Fibroblast of the aortic adventitia (primary cell): ENCODE data around the gene NINJ1. TPM values are rescaled to one million over a fixed set of nuclear protein-coding genes. Genes with fewer than 3 reads are reported as not detected.

Source experiments
- DNase-seq: peaks from one replicate; pipeline ENCODE4 v3.0.0-alpha.2; 2010; ENCODE audit warnings: low read depth
- H3K4me3 ChIP-seq: 2 replicates; pipeline ENCODE4 v1.5.1; 2011; ENCODE audit warnings: low read depth, mild to moderate bottlenecking, control low read depth, low read length, moderate library complexity
- CTCF ChIP-seq: IDR thresholded peaks from 2 replicates; pipeline ENCODE4 v1.5.1; 2011; ENCODE audit warnings: mild to moderate bottlenecking, low read length, control low read depth, inconsistent platforms; ENCODE audit not compliant: insufficient read depth
- total RNA-seq: library from RNA; depleted of rRNA; stranded (reverse); fragments of >200 nt; gene quantifications from 2 replicates; pipeline ENCODE4 v1.2.3, GENCODE V29; 2012; ENCODE audit warnings: low replicate concordance

The NINJ1 gene, protein sequence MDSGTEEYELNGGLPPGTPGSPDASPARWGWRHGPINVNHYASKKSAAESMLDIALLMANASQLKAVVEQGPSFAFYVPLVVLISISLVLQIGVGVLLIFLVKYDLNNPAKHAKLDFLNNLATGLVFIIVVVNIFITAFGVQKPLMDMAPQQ
- 1.9 and 14.6 TPM in 2 replicates for total RNA-seq

DNA sequence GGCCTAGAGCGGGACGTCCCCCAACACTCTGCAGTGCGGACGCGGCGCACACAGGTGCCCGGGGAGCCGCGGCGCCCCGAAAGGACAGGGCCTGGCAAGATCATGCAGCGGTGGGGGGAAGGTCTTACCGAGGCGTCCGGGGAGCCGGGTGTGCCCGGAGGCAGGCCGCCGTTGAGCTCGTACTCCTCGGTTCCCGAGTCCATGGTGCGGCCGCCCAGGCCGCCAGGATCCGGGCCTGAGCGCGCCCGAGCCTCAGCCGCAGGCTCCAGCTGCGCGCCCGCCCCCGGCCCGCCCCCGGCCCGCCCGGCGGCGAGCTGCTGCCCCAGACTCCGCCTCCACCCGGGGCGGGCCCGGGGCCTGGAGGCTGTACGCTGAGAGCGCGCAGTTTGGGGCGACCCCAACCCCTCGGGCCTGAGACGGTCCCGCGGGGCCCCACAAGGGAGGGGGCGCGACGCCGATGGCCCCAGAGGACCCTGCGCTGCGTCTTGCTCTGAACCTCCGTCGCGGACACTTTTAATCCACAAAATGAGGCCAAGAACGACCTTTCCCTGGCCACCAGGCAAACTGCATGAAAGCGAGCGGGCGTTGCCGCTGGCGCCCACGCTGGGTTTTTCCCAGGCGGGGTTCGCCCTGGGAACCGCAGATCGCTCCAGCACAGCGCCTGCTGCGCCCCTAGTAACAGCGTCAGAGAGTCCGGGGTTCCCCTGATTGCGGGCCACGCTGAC is at the start of gene NINJ1:
TSS of gene NINJ1 (minus strand) at position 237 of the 725 bp plus-strand sequence. CDS start at position 203, 34 bp downstream.
- TF ChIP-seq CTCF: peak; percentile 9
- DNase-seq: peak; percentile 71
- H3K4me3 ChIP-seq: peak within 1 kb of the TSS; percentile 79

- TF ChIP-seq CTCF: no peak
- no peak overlapping the region for H3K4me3 ChIP-seq
- no peak for DNase-seq
These were observed 49.1 kb upstream of the NINJ1 start for GRCh38 chr9:93183131-93183662.

GRCh38 chr9:93182572-93182971 is 48.5 kb upstream of the NINJ1 start:
- no peak overlapping the region for H3K4me3 ChIP-seq
- no peak for DNase-seq
- TF ChIP-seq CTCF: no peak

DNA sequence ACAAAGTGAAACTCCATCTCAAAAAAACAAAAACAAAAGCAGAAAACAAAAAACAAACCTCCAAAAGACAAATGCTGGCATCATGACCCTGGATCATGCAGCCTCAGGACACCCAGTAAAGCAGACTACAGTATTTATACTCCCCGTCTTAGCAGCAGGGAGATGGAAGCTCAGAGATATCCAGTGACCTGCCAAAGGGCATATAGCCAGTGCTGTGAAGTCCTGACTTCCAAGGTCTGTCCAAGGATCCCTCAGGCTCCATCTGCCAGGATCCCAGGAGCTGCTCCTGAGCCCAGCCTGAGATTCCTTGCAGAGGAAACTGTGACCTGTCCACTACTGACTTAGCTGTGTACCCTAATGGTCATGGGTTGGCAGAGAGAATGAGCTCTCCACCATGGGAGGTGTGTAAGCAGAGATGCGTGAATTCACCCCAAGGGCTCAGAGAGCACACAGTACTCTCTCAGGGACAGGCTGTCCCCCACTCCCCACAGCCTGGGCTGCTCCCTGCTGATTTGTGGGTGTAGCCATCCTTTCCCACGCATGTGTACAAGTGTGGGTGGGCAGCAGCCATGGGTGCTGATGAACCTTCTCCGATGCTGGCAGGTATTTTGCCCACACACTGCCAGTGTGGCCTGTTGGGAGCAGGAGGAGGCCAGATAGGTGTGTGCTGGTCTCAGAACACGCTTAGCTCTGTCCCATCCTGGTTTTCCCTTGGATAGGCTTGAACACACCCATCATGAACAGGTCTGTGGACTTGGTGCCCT is 47.8 kb upstream of the NINJ1 start:
- no peak for DNase-seq
- no peak overlapping the region for H3K4me3 ChIP-seq
- TF ChIP-seq CTCF: no peak

- no peak for DNase-seq
- no peak for TF ChIP-seq CTCF
- H3K4me3 ChIP-seq: no peak overlapping the region
These were observed 46.9 kb upstream of the NINJ1 start for GRCh38 chr9:93180938-93181337.

DNA sequence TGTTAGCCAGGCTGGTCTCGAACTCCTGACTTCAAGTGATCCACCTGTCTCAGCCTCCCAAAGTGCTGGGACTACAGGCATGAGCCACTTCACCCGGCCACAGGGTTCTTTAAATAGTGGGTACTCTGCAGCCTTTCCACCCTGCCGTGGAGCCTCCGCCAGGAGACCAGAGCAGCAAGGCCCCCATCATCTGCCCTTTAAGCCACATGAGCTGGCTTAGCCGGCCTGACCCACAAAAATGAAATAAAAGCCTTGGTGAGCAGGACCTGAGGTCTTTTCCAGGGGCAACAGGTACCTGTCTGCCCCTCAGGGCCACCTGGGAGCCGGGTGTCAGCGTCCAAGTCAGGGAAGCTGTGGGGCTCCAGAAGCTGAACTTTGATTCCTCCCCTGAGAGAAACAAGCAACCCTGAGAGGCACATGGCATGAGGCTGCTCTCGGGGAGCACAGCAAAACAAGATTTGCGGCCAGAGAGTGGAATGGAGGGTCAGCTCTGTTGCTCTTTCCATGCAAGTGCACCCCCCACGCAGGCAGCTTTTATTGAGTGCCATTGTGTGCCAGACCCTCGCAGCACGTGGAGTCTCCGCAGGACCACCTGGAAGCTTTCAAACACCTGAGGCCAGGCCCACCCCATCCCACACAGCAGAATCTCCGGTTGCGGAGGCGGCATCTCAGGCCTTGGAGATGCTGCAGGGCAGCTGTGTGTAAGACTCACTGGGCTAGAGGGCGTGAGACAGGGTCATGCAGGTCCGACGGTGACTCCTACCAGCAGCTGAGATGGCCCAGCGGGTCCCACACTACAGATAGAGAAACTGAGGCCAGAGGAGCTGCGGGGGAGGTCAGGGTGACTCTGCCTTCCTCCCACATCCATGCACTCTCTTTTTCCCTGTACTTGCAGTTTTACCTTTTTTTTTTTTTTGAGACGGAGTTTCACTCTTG is 45.1 kb upstream of the NINJ1 start:
- no peak for TF ChIP-seq CTCF
- H3K4me3 ChIP-seq: no peak overlapping the region
- DNase-seq: no peak
